Measurements from ENCODE around the gene MRRF.

The MRRF gene

DNA sequence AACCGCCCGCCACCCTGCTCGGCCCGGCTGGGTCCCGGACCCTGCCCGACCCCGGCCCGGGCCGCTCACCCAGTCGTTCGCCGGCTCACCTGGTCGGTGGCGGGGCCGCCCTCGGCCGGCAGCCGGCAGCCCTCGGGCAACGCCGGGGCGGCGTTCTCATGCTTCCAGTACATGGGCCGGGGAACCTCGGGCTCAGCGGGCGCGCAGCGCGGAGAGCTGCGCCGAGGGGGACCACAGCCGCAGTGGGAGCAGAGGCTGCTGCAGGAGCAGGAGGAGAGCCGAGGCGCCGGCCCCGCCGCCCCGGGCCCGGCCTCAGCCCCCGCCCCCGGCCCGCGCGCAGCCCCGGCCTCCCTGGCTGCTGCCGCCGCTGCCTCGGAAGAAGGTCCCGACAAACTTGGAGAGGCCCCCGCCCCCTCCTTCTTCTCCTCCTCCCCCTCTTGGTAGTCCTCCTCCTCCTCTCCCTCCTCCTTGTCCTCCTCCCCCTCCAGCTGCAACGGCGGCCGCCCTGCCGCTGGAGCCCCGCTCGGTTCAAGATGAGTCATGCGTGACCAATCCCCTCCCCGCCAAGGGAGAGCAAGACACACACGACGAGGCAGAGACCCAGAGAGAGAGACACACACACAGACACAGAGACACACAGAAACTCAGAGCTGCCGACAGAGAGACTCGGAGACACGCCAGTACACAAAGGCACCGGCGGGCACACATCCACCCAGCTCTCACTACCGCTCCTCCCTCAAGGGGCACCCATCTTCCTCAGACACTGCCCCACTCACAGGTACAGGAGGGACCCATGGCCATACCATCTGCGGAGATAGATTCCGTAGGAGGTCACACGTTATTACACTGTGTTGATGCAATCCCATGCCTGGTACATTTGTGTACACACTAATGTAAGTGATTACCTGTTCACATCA, 35.9 kb upstream of the MRRF start, which contains the start of gene LHX6:
LHX6 (minus strand) TSS at position 390 of the 917 bp plus-strand sequence; CDS start at position 173, 217 bp downstream.
- no peak for DNase-seq (ENCODE audit: low read depth, low spot score)

DNA sequence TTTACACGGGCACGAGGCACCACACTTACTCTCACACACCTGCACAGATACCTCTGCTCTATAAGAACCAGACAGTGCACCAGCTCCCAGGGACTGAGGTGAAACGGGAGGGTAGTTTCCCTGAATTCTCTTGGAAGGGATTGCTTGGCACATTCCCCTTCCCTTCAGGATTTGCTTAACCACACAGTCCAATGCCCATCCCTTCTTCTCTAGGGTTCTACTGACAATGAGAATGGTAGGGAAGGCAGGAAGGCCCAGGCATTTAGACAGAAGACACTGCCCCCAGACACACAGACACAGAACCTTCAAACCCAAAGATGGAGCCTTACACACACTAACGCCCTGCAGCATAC, 35.2 kb upstream of the MRRF start:
- DNase-seq (ENCODE audit: low read depth, low spot score), result no peak

DNA sequence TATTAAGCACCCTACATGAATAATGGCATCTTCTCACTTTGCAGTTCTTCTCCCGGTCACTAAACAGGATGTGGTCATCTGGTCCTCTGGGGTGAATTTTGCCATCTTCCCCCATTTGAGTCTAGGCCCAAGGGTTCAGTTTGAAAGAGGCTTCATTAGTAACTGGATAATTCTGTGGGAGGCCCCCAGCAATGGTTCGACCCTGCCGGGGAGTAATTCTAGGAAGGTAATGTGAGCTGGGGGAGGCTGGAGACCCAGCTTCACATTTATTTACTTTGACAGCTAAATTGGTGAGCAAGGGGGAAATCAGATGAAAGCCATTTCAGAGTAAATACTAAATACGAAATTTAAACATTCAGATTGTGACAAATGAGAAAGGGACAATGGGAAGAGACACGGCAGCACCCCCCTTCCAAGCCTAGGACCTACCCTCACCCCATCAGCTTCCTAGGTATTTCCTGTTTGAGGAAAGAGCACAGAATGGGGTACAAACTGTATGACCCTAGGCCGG, 31.8 kb upstream of the MRRF start:
- DNase-seq (ENCODE audit: low read depth, low spot score), result no peak

- no peak for DNase-seq (ENCODE audit: low read depth, low spot score)
Measured at GRCh38 chr9:122234022-122234748, 30.5 kb upstream of the MRRF start.

DNA sequence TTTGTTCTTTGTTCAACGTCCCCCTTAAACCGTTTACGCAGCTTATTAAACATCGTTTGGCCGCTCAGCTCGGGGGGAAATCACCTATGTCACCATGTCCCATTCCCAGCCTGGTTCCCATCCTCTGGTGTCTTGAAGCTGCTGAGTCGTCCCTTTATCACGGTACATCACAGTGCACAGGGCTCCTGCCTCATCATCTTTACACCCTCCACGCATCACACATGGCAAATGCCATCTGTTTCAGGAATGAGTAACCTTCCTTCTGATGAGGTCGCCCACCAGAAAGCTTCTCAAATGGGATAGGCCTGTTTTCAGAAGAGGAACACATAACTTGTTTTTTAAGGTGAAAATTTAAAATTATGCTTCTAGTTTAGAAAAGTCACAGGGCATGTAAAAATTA, 28.0 kb upstream of the MRRF start:
- DNase-seq (ENCODE audit: low read depth, low spot score), result no peak

- no peak for DNase-seq (ENCODE audit: low read depth, low spot score)
Measured at GRCh38 chr9:122239722-122240121, 25.0 kb upstream of the MRRF start.

- no peak for DNase-seq (ENCODE audit: low read depth, low spot score)
Measured at GRCh38 chr9:122244349-122244748, 20.3 kb upstream of the MRRF start.

DNA sequence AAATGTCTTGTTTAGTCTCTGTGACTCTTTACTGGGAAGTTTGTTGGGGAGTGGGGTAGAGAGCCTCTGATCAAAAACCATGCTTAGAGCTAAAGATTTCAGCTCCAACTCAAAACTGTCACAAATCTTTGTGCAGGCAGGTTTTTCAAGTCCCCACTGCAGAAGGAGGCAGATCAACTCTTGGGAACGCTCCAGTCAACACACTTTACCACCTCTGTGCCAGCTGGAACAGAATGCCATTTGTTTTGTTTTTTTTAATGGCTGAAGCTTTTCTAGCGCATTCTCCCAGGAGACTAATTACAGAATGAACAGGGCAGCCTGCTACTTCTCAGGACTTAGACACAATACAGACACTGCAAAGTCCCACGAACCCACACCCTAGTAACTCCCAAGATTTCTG, 18.0 kb upstream of the MRRF start:
- DNase-seq (ENCODE audit: low read depth, low spot score), result no peak

DNA sequence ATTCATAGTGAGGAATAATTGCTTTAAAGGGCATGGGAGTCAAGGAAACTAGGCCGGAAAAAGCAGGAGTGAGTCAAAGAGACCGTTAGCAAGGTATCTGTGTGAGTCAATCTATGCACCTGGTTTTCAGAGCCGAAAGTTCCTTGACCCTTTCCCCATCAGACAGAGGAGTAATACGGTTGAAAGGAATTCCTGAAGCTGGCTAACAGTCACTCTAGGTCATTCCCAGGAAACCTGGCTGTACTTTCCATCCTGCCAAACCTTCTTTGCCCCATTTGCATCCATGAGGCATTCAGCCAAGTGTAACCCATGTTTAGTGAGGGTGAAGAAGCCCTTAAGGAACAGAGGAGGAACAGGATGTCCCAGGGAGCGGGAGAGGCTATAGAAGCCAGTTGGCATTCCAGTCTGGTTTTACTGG, 16.2 kb upstream of the MRRF start:
- DNase-seq (ENCODE audit: low read depth, low spot score), result no peak

DNA sequence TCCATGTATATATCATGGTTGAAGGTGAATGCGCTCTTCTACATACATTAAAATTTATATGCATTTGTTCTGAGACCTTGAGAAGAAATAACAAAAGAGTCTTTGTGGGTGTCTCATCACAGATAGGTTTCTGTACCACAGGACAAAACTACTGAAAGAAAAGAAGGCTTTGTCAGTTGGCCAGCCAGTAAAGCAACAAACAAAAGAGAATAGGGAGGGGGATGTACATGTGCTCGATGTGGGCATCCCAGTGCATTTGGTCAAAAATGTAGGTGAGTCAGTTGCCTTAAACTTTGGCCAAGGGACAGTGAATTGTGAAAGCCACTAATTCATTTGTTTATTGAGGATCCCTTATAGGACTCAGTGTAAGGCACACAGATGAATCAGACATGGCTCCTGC, 13.3 kb upstream of the MRRF start:
- no peak for DNase-seq (ENCODE audit: low read depth, low spot score)

GRCh38 chr9:122252796-122253195, 11.9 kb upstream of the MRRF start:
- no peak for DNase-seq (ENCODE audit: low read depth, low spot score)

GRCh38 chr9:122254761-122255160, 9.9 kb upstream of the MRRF start:
- DNase-seq (ENCODE audit: low read depth, low spot score), result no peak

DNA sequence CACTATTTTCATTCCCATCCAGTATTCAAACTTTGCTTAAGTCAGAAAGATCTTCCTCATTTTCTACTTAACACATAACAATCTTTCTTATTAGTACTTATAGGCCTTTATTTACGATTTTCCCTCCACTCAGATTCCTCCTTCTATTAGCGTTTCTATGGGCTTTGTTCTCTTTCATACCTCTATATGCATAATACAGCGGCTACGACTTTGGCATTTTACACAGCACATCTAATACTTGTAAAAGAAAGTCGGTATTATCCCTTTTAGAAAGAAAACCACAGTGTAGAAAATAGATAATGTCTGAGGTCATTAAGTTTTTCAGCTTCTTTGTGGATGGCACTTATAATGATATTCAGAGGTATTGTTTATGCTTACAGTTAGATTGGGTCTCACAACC, 8.5 kb upstream of the MRRF start:
- DNase-seq (ENCODE audit: low read depth, low spot score), result no peak

DNA sequence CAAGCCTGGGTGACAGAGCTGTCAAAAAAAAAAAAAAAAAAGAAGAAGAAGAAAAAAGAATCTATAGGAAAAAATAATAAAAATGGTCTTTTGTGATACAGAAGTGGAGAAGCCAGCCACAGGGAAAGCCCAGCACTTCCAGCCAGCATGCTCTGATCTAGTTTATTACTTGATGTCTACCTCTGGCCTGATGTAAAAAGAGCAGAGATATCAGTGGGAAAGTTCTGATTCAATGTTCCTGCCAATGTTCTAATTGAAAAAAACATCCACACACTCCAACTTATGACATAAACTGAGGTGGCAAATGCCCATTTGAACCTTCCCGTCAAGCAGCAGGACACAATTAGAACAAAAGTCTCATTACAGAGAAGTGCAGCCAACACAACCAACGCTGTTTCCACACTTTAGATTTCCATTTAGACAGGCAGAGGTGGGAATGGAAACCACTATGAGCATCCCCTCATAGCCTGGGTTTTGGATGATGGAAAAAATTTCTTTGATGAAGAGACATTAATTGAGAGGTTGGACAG, 5.7 kb upstream of the MRRF start:
- no peak for DNase-seq (ENCODE audit: low read depth, low spot score)

GRCh38 chr9:122261469-122261881, 3.2 kb upstream of the MRRF start:
- peak; percentile 46 for DNase-seq (ENCODE audit: low read depth, low spot score)

DNA sequence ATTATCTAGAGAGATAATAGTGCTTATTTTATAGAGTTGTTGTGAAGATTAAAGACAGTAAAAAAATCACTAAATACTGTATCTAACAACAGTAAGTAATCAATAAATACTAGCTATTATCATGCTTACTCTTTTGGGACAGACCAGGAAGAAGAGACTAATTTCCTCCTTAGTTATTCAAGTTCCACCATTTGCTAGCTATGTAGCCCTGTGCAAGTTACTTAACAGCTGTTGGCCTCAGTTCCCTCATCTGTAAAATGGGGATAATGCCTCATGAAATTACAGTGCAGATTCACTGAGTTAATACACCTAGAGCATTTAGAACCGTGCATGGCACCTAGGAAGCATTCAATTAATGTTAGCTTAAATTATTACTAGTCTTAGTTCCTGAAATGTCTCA, 2.6 kb upstream of the MRRF start:
- no peak for DNase-seq (ENCODE audit: low read depth, low spot score)

- no peak for DNase-seq (ENCODE audit: low read depth, low spot score)
Measured at GRCh38 chr9:122263699-122264349, 858 bp upstream of the MRRF start.

- DNase-seq (ENCODE audit: low read depth, low spot score), result no peak
Measured at GRCh38 chr9:122265149-122265915, 650 bp downstream of the MRRF start.

GRCh38 chr9:122268041-122268814, 3.5 kb downstream of the MRRF start:
- DNase-seq (ENCODE audit: low read depth, low spot score), result no peak

DNA sequence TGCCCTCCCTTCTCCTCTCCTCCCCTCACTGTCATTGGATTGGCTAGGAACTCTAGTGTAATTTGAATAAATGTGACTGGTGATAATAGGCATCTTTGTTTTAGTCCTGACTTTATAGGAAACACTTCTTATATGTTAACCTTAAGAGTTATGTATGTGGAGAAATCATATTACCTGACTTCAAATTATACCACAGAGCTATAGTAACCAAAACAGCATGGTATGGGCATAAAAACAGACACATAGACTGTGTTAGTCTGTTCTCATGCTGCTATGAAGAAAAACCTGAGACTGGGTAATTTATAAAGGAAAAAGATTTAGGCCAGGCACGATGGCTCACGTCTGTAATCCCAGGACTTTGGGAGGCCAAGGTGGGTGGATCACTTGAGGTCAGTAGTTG, 9.4 kb downstream of the MRRF start:
- DNase-seq (ENCODE audit: low read depth, low spot score), result no peak

Measured in smooth muscle cell of the brain vasculature (primary cell).